ENCODE results near the gene KMT2E. TPM values are rescaled to one million over a fixed set of nuclear protein-coding genes. Genes with fewer than 3 reads are reported as not detected.

The KMT2E gene
- total RNA-seq, 1 experiment from 2014 or later, result 63.4 TPM

GRCh38 chr7:105073143-105073542 lies 59.1 kb downstream of the KMT2E start:
- DNase-seq (ENCODE audit: low read depth), result no peak

- DNase-seq (ENCODE audit: low read depth), result no peak
These were observed 65.3 kb downstream of the KMT2E start for GRCh38 chr7:105079348-105079747.

- no peak for DNase-seq (ENCODE audit: low read depth)
These were observed 70.6 kb downstream of the KMT2E start for GRCh38 chr7:105084581-105084980.

GRCh38 chr7:105086850-105087249 lies 72.8 kb downstream of the KMT2E start:
- DNase-seq (ENCODE audit: low read depth), result no peak

- no peak for DNase-seq (ENCODE audit: low read depth)
These were observed 74.0 kb downstream of the KMT2E start for GRCh38 chr7:105087981-105088380.

GRCh38 chr7:105088456-105088855 lies 74.5 kb downstream of the KMT2E start:
- DNase-seq (ENCODE audit: low read depth), result no peak

GRCh38 chr7:105094966-105095365 lies 81.0 kb downstream of the KMT2E start:
- DNase-seq (ENCODE audit: low read depth), result no peak

GRCh38 chr7:105096306-105096705 lies 82.3 kb downstream of the KMT2E start:
- no peak for DNase-seq (ENCODE audit: low read depth)

GRCh38 chr7:105097619-105098018 lies 83.6 kb downstream of the KMT2E start:
- peak; percentile 70 for DNase-seq (ENCODE audit: low read depth)

GRCh38 chr7:105098863-105099515 lies 85.0 kb downstream of the KMT2E start:
- no peak for DNase-seq (ENCODE audit: low read depth)

GRCh38 chr7:105101864-105102263 lies 87.9 kb downstream of the KMT2E start:
- no peak for DNase-seq (ENCODE audit: low read depth)

GRCh38 chr7:105102557-105103352 lies 88.8 kb downstream of the KMT2E start:
- DNase-seq (ENCODE audit: low read depth), result no peak

- no peak for DNase-seq (ENCODE audit: low read depth)
These were observed 91.6 kb downstream of the KMT2E start for GRCh38 chr7:105105579-105105978.

- no peak for DNase-seq (ENCODE audit: low read depth)
These were observed 92.5 kb downstream of the KMT2E start for GRCh38 chr7:105106473-105106872.

GRCh38 chr7:105107458-105107857 lies 93.5 kb downstream of the KMT2E start:
- DNase-seq (ENCODE audit: low read depth), result no peak

- no peak for DNase-seq (ENCODE audit: low read depth)
These were observed 98.7 kb downstream of the KMT2E start for GRCh38 chr7:105112440-105113418.

GRCh38 chr7:105118612-105119600 lies 104.9 kb downstream of the KMT2E start:
- DNase-seq (ENCODE audit: low read depth), result no peak

GRCh38 chr7:105122619-105123018 lies 108.6 kb downstream of the KMT2E start:
- no peak for DNase-seq (ENCODE audit: low read depth)

- DNase-seq (ENCODE audit: low read depth), result no peak
These were observed 111.7 kb downstream of the KMT2E start for GRCh38 chr7:105125745-105126144.

GRCh38 chr7:105126436-105126975 lies 112.5 kb downstream of the KMT2E start:
- peak; percentile 16 for DNase-seq (ENCODE audit: low read depth)

GRCh38 chr7:105127179-105127578 lies 113.2 kb downstream of the KMT2E start:
- DNase-seq (ENCODE audit: low read depth), result no peak
